Measurements from ENCODE around the gene IL17RE. TPM values are rescaled to one million over a fixed set of nuclear protein-coding genes. Genes with fewer than 3 reads are reported as not detected.

IL17RE gene
- total and polyA plus RNA-seq, 9 of the 15 experiments (the other 6 are each of a cell fraction or from before 2014, with no cell fraction given), result 0.32 to 1.9 (median 0.51) TPM; not detected in 4

- TF ChIP-seq ZBTB40 (IDR thresholded peaks at IDR 0.05) (peak; percentile 86), ZBTB40 (CRISPR knock-in tag; IDR thresholded peaks at IDR 0.05) (no peak), NCOA6 (IDR thresholded peaks at IDR 0.05) (no peak), RBFOX2 (IDR thresholded peaks at IDR 0.05; ENCODE audit: low read depth, low read length) (peak; percentile 96), FOXK2 (conservative IDR thresholded peaks at IDR 0.05 in 1 of 2, IDR thresholded peaks at IDR 0.05 in 1 of 2; ENCODE audit: low read depth in 2 of 2) (no peak; a peak in 1 of 4 replicates), SRF (CRISPR knock-in tag; IDR thresholded peaks at IDR 0.05) (no peak), TAF9B (IDR thresholded peaks at IDR 0.05; ENCODE audit: partially characterized antibody) (peak; percentile 94), MBD2 (IDR thresholded peaks at IDR 0.05; ENCODE audit: borderline replicate concordance, low read depth) (peak; percentile 91), GTF2E2 (tag; IDR thresholded peaks at IDR 0.05) (peak; percentile 93), GABPB1 (CRISPR knock-in tag; IDR thresholded peaks at IDR 0.05) (peak; percentile 97), SUPT5H (IDR thresholded peaks at IDR 0.05) (peak; percentile 98), CTCF (IDR thresholded peaks at IDR 0.05 in 2 of 3, conservative IDR thresholded peaks at IDR 0.05 in 1 of 3; ENCODE audit: insufficient read depth in 2 of 3, low read depth in 1 of 3, low read length in 3 of 3) (peak; percentile 6 to 28 (median 19); a peak in 1 of 6 replicates), SAFB (IDR thresholded peaks at IDR 0.05; ENCODE audit: borderline replicate concordance, low read depth, low read length) (peak; percentile 98), TRIM28 (IDR thresholded peaks at IDR 0.05) (peak; percentile 33; the same call in 1 of the 2 replicates), CREB3L1 (IDR thresholded peaks at IDR 0.05; ENCODE audit: borderline replicate concordance, low read depth) (peak; percentile 89; the same call in 1 of the 2 replicates)
These were observed 12.2 kb upstream of the IL17RE start, which contains the start of gene JAGN1 (continued) for GRCh38 chr3:9890249-9891071.

Measured in K562 (cell line).